Activated T-helper 1 cell treated with anti-CD3 and anti-CD28 coated beads, Interleukin-2, amount 50 U/mL, for 16 hours (primary cell): ENCODE results near the gene AGTR1.
"Not testable (repeated sequence)": the region's sequence is repeated elsewhere in the genome, so short reads cannot be mapped to it uniquely, and the experiment has no call there.

Source experiments
- DNase-seq, 2 donors: peaks; one replicate each; pipeline ENCODE4 v3.0.0-alpha.2; 2020; ENCODE audit warnings: low read depth in 1 of 2, low spot score in 1 of 2

AGTR1 gene

GRCh38 chr3:148757238-148758215 is 59.8 kb downstream of the AGTR1 start:
- no peak for DNase-seq

- no peak for DNase-seq
These were observed 60.7 kb downstream of the AGTR1 start for GRCh38 chr3:148758303-148758884.

- DNase-seq = no peak
These were observed 61.7 kb downstream of the AGTR1 start for GRCh38 chr3:148759430-148759829.

GRCh38 chr3:148763156-148763680 is 65.5 kb downstream of the AGTR1 start:
- DNase-seq = no peak

- no peak for DNase-seq
These were observed 66.6 kb downstream of the AGTR1 start for GRCh38 chr3:148763986-148764935.

GRCh38 chr3:148772361-148772760 is 74.7 kb downstream of the AGTR1 start:
- DNase-seq = no peak

- DNase-seq = no peak
These were observed 75.1 kb downstream of the AGTR1 start for GRCh38 chr3:148772835-148773234.

GRCh38 chr3:148773805-148774204 is 76.1 kb downstream of the AGTR1 start:
- no peak for DNase-seq

GRCh38 chr3:148778926-148779325 is 81.2 kb downstream of the AGTR1 start:
- DNase-seq = no peak

- not testable (repeated sequence) for DNase-seq
These were observed 87.3 kb downstream of the AGTR1 start for GRCh38 chr3:148785026-148785425.

GRCh38 chr3:148786159-148786558 is 88.5 kb downstream of the AGTR1 start:
- DNase-seq = not testable (repeated sequence)

- no peak for DNase-seq
These were observed 91.4 kb downstream of the AGTR1 start for GRCh38 chr3:148789146-148789545.

GRCh38 chr3:148789906-148790305 is 92.2 kb downstream of the AGTR1 start:
- DNase-seq = no peak

- no peak for DNase-seq
These were observed 92.7 kb downstream of the AGTR1 start for GRCh38 chr3:148790370-148790769.

- no peak for DNase-seq
These were observed 93.4 kb downstream of the AGTR1 start for GRCh38 chr3:148790851-148791735.

- DNase-seq = no peak
These were observed 94.2 kb downstream of the AGTR1 start for GRCh38 chr3:148791920-148792319.

GRCh38 chr3:148792516-148792915 is 94.8 kb downstream of the AGTR1 start:
- no peak for DNase-seq
